OCI-LY3 (cell line): Measurements from ENCODE around the gene CAMTA1.

Experiments
- CTCF ChIP-seq: fragments of 200-600, 300-600 bp; sonication (generic); IDR thresholded peaks from 2 replicates; pipeline ENCODE4 v1.5.1; 2014; ENCODE audit warnings: antibody characterized with exemption, low read length, low read depth
- EZH2phosphoT487 ChIP-seq: fragments of 200-600 bp; shearing (Covaris generic); IDR thresholded peaks from 2 replicates; pipeline ENCODE4 v1.6.1; 2018; ENCODE audit warnings: antibody characterized with exemption, mixed run types, low read depth

DNA sequence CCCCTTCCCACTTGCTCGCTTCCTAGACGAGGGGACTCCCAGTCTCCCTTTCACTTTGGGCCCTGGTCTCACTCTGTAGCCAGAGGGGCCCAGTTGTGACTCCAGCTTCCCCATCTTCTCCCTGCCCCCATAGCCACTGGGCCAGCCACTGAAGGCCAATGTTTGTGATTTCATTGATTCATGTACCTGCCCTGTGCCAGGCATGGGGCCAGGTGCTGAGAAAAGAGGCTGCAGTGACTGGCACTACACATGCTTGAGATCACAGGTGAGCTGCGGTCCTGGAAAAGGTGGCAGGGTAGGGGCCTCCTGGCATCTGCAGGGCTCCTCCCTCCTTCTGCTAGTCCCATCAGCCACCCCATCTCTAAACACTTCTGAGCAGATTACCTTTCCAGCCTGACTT is 640.5 kb downstream of the CAMTA1 start:
- TF ChIP-seq CTCF = no peak
- TF ChIP-seq EZH2phosphoT487 = no peak
